Right forelimb (tissue), 1 donor: ENCODE data around the gene ARHGAP10.

Experiments
- DNase-seq: peaks from one replicate; pipeline ENCODE4 v3.0.0-alpha.2; 2018

ARHGAP10 gene

DNA sequence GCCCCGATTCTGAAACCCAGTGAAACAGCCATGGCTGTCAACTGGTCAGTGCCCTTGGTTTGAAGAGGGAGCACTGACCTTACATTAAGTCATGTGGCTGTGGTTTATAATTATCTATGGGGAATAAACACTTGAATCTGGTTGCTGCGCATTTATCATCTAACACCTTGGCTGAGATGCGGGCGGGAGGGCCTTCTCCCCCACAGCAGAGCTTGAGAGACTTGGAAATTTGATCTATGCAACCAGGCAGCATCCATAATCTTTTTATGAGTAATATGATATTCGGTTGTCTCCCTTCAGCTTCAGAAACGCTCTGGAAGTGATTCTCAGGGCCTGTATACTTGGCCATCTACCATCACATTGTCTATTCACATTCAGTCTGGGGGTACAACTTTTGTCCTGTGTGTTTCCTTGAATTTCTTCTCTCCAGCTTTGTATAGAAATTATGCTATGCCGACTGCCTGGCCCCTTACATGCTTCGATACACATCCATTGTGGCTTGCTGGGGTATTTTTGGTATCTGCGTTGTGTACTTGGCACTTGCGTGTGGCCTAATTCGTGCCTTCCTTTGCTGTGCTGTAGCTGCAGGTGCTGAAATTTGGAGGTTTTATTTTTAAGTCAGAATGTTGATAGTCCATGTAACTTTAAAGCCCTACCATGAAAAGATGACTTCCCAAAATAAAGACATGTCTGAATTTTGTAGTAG is 321.6 kb downstream of the ARHGAP10 start:
- DNase-seq, result no peak

DNA sequence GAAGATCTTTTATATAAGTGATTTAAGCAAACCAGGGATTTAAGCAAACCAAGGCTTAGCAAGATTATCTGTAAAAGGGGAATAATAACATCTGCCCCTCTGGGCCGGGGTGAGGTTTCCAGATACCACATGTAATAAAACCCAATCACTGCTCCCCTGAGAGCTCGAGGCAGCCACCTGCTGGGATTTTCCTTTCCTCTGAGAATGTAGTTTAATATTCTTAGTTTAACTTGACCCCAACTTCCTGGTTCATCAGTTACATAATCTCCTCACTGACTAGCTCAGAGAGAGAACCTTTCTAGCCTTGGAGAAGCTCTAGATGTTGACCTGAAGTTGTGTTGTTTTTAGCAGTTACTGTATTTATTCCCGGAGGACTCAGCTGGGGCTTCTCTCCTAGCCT is 322.4 kb downstream of the ARHGAP10 start:
- no peak for DNase-seq

- DNase-seq, result no peak
These were observed 324.0 kb downstream of the ARHGAP10 start for GRCh38 chr4:148055844-148056243.

GRCh38 chr4:148056879-148057278 is 325.0 kb downstream of the ARHGAP10 start:
- DNase-seq, result no peak

DNA sequence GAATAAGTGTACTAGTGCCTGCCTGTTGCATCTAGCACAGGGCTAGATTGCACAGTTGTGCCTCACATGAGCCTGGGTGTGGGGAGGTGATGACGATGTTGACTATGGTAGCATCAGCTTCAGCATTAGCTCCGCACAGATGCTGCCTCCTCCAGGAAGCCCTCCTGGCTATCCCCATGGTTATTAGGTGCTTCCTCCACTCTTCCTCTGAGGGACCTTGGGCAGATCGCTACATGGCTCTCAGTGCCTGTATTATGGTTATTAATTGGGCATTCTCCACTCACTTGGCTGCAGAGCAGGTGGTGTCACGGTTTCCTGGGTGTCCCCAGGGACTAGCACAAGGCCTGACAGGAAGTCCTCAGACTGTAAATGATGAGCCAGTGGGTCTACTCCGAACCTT is 325.6 kb downstream of the ARHGAP10 start:
- DNase-seq, result no peak

- no peak for DNase-seq
These were observed 326.3 kb downstream of the ARHGAP10 start for GRCh38 chr4:148057984-148058859.

DNA sequence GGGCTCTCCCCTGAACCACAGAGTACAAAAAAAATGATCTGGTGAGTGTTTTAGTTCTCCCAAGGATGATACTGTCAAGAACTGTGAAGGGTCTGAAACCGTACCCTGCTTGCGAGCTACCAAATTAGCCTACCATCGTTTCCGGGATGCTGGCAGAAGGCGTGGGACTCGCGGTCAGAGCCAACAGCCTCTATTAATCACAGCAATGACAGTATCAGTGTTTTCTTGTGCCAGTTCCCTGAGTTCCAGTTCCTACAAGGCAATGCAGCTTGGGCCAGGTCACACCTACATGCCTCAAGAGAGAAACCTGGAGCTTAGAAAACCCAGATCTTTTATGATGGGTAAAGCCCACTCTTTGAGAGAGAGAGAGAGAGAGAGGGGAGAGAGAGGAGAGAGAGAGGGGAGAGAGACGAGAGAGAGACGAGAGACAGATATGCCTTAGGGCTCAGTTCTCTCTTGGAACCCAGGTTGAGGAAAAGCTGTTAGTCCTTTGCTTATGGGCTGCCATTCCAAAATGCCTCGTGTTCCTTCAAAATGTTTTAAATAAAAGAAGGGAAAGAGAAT is 327.8 kb downstream of the ARHGAP10 start:
- DNase-seq, result no peak

- DNase-seq, result no peak
These were observed 328.6 kb downstream of the ARHGAP10 start for GRCh38 chr4:148060264-148061140.

- no peak for DNase-seq
These were observed 329.2 kb downstream of the ARHGAP10 start for GRCh38 chr4:148061141-148061481.

GRCh38 chr4:148061795-148062194 is 329.9 kb downstream of the ARHGAP10 start:
- no peak for DNase-seq

DNA sequence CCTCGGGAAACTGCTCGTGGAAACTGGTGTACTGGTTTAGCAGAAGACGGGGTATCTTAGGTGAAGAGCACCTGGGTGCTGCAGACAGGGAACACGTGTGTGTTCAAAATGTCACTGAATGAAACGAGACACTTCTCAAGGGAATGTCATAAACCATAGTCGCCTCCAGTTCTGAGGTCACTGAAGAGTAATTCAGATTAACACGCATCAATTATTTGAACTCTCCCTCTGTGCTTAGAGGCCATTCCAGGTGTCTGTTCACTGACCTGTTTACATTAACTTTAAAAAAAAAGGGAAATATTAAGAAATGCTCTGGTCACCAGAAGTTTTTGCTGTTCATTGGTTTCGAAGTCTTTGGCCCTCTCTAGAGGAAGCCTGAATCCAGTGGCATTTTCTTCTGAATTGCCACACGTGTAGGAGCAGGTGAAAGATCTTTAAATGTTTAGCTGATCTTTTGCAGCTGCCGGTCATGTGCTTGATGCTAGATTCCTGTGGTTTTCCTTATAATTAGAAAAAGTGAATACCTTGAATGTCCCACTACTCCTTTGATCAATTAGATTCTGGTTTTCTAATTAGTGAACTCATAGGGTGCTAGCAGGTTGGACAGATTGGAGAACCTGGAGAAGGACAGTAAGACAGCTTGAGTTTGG is 330.5 kb downstream of the ARHGAP10 start:
- no peak for DNase-seq

DNA sequence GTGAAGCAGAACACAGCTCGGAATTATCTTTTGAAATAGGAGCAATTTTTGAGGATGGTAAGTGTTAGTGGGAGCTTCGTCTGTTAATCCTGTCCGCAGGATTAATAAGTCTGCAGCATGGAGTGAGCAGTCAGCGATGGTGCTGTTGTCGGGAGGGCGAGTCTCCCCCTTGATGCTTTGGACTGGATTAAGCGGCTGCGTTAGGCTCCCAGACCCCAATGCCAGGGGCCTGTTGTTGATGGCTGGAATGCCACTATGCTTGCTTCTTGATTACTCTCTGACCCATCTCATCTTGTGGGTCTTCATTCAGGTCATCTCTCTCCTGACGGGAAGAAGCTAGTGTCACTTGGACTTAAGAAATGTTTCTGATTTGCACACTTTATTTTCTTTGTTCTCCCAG is 332.6 kb downstream of the ARHGAP10 start:
- no peak for DNase-seq

DNA sequence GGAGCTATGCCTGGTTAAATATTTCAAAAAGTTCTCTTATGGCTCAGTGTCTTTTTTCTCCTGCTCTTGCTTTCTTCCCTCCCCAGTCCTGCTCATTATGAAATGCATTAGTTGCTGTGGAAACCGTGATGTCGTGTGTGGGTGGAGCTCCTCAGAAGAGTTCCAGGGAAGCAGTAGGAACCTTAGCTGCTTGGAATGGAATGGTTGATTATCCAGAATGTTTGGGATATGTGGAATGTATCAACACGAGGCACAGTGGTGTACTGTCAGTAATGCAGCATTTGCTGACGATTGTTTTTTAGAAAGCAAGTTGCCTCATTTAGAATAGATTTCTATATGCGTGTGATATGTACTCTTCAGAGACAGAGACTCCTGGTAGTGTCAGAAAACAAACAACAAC is 333.2 kb downstream of the ARHGAP10 start:
- DNase-seq, result no peak

DNA sequence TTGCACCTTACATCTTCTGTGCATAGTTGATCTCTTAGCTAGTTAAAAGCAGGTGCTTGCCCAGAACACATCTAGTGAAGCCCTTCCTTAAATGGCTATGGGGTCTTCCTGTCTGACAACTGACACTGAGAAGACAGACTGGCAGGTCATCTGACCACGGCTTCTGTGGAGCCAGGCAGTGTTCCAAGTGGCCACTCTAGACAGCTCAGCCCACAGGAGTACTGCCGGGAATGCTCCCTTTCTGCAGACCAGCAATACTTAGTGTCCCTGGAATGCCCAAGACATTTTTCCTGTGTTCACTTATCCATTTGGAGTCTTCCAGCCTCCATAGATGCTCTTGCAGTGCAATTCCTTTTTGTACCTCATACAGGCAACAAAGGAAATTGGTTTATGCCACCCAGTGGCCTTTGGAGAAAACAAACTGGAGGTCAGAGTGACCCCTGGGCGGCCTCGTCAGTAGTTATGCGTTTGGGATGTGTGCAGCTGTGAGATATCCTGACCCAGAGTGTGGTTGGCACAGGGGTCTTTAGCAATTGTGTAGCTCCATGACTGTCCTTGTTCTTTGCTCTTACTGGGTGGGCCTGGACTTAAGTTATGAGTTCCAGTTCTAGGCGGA is 335.5 kb downstream of the ARHGAP10 start:
- DNase-seq, result no peak

GRCh38 chr4:148068065-148068911 is 336.4 kb downstream of the ARHGAP10 start:
- no peak for DNase-seq

GRCh38 chr4:148069086-148069894 is 337.4 kb downstream of the ARHGAP10 start:
- no peak for DNase-seq

DNA sequence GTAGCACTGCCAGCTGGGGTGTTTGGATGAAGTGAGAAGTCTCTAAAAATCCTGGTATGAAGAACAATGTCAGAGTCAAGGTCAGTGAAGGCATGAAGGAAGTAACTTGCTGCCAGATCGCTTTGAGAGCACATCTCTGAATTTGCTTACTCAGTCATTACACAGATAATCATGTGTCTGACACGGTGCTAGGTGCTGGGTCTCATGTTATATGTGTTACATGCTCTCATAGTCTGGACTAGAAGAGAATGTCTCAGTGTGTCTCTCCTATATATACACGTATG is 337.9 kb downstream of the ARHGAP10 start:
- no peak for DNase-seq

- DNase-seq, result no peak
These were observed 339.1 kb downstream of the ARHGAP10 start for GRCh38 chr4:148071009-148071408.

DNA sequence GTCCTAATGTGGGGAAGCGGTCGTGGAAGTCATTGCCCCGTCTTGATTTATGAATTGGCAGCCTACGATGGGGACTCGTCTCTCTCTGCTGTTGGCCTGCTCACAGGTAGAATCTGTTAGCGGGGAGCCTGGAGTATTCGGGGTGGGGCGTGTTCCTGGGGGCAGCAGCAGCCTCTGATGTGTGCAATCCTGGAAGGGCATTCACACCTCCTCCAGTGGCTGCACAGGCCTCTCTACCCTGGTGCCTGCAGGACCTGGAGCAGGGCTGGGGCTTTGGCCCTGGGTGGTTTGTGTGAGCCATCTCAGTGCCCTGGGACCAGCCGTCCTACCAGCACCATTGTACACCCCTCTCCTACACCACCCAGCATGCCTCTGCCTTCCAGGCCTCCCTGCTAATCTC is 340.9 kb downstream of the ARHGAP10 start:
- no peak for DNase-seq

DNA sequence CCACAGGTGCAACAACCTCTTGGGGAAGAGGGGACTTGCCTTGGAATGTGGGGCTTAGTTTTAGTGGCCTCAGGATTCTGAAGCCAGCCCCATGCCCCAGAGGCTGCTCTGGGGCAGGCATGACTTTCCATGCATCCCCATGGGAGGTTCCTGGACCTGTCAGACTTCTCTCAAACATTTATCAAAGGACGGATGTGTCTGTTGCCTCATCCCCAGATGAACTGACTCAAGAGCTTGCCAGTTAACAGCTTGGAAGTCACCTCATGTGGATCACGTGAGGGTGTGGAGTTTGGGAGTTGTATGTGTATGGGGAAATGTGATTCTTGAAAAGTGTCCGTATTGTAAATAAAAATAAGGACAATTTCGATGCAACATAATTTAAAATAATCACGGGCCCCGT is 341.5 kb downstream of the ARHGAP10 start:
- no peak for DNase-seq
